ENCODE measurements around the gene POU2F1. TPM values are rescaled to one million over a fixed set of nuclear protein-coding genes. Genes with fewer than 3 reads are reported as not detected.

Gene POU2F1
- total and polyA plus RNA-seq, 2 experiments from 2014 or later: 38.8 to 66.1 TPM

GRCh38 chr1:167333124-167333523, 112.4 kb downstream of the POU2F1 start (continued):
- TF ChIP-seq ZNF462 (CRISPR knock-in tag; IDR thresholded peaks at IDR 0.05): no peak
- no peak for TF ChIP-seq ZNF114 (CRISPR knock-in tag; IDR thresholded peaks at IDR 0.05)
- no peak for TF ChIP-seq EZH2 (IDR thresholded peaks at IDR 0.05; ENCODE audit: low read depth, unreplicated experiment)
- TF ChIP-seq ETS1 (IDR thresholded peaks at IDR 0.05): no peak
- TF ChIP-seq POLR2AphosphoS5 (IDR thresholded peaks at IDR 0.05; ENCODE audit: low read depth): no peak
- no peak for TF ChIP-seq CREB1 (CRISPR knock-in tag; IDR thresholded peaks at IDR 0.05; ENCODE audit: low read depth)
- no peak for TF ChIP-seq ZNF331 (CRISPR knock-in tag; IDR thresholded peaks at IDR 0.05; ENCODE audit: low read depth)

GRCh38 chr1:167333703-167334102, 113.0 kb downstream of the POU2F1 start:
- ATAC-seq (no peak), DNase-seq (ENCODE audit: low spot score) (no peak)
- Histone ChIP-seq H3F3A (replicated peaks; ENCODE audit: low read depth) (no peaks in the 10 kb centered on the region), H2AFZ (no peak overlapping the region), H3K4me3 (no peak overlapping the region), H3K4me2 (no peak overlapping the region), H3K27me3 (ENCODE audit: insufficient read depth) (no peaks in the 10 kb centered on the region), H3K79me2 (replicated peaks; ENCODE audit: insufficient read depth) (peaks cover 77% of the 10 kb centered on the region), H3K9me2 (ENCODE audit: insufficient read depth) (no peaks in the 10 kb centered on the region), H4K20me1 (replicated peaks; ENCODE audit: insufficient read depth) (peaks cover 11% of the 10 kb centered on the region; the same call in 1 of the 2 replicates), H3K4me1 (ENCODE audit: insufficient read depth) (peaks cover 23% of the 10 kb centered on the region), H3K36me3 (ENCODE audit: insufficient read depth) (no peaks in the 10 kb centered on the region), H3K27ac (ENCODE audit: low read depth) (no peak overlapping the region)
- no peak overlapping the region for H3K4me3 Mint-ChIP-seq
- H3K27ac Mint-ChIP-seq: no peak overlapping the region
- H3K9me3 Mint-ChIP-seq: no peaks in the 10 kb centered on the region
- H3K4me1 Mint-ChIP-seq: peaks cover 36% of the 10 kb centered on the region
- H3K36me3 Mint-ChIP-seq (ENCODE audit: low read depth): peaks cover 25% of the 10 kb centered on the region; the same call in 2 of the 3 replicates
- H3K27me3 Mint-ChIP-seq (ENCODE audit: insufficient read depth, low read depth, poor library complexity): no peaks in the 10 kb centered on the region
- TF ChIP-seq EZH2 (IDR thresholded peaks at IDR 0.05; ENCODE audit: low read depth, unreplicated experiment) (no peak), STAT1 (IDR thresholded peaks at IDR 0.05; ENCODE audit: unreplicated experiment) (no peak), ETS1 (IDR thresholded peaks at IDR 0.05) (no peak), CTCF (conservative IDR thresholded peaks at IDR 0.05; ENCODE audit: low read depth in 2 of 2) (no peak)
